Psoas muscle (tissue), 8 donors: Measurements from ENCODE around the gene TBCK. TPM values are rescaled to one million over a fixed set of nuclear protein-coding genes. Genes with fewer than 3 reads are reported as not detected.

Experiments
- ATAC-seq, 4 donors: fragments of 200-7000 bp; cut with Tn5 transposase; one replicate each; pipeline ENCODE4 v1.9.1; 2020; ENCODE audit warnings: moderate library complexity in 3 of 4, mild to moderate bottlenecking in 2 of 4
- DNase-seq, 2 donors: peaks; one replicate each; pipeline ENCODE4 v3.0.0-alpha.2; 2020
- H3K27ac ChIP-seq: fragments of 200-600 bp; one replicate; pipeline ENCODE4 v1.8.0; 2022
- H3K27me3 ChIP-seq, 3 donors: fragments of 200-600 bp in 1 of 3; one replicate each; pipeline versions ENCODE4 v1.6.1 to v1.8.0; 2013 to 2022; ENCODE audit warnings: low read length in 2 of 3, mild to moderate bottlenecking in 2 of 3, moderate library complexity in 1 of 3; ENCODE audit not compliant: insufficient read depth in 3 of 3
- H3K36me3 ChIP-seq, 2 donors: fragments of 200-600 bp in 1 of 2; one replicate each; pipeline versions ENCODE4 v1.6.1 to v1.8.0; 2013 to 2022; ENCODE audit warnings: low read depth in 1 of 2, mild to moderate bottlenecking in 1 of 2, moderate library complexity in 1 of 2; ENCODE audit not compliant: insufficient read depth in 1 of 2
- H3K4me1 ChIP-seq: fragments of 200-600 bp; one replicate; pipeline ENCODE4 v1.8.0; 2022
- H3K4me3 ChIP-seq: fragments of 200-600 bp; one replicate; pipeline ENCODE4 v1.8.0; 2022; ENCODE audit warnings: mild to moderate bottlenecking
- H3K9me3 ChIP-seq: fragments of 200-600 bp; one replicate; pipeline ENCODE4 v1.8.0; 2022
- CTCF ChIP-seq: fragments of 200-600 bp; IDR thresholded peaks from one replicate; pipeline ENCODE4 v1.8.0; 2022; ENCODE audit warnings: antibody characterized with exemption
- whole genome bisulfite sequencing, 3 donors: extraction: QIAGEN DNeasy Blood & Tissue Kit; methylation state at CpG; one replicate each; pipeline versions ENCODE4 v1.1.6 to v1.1.7; 2013; 5-methylcytosine and 5-hydroxymethylcytosine counted together
- intact Hi-C, 2 donors: fragments of 100-400 bp; cut with DNase I; formaldehyde crosslinking; loops; one replicate each; pipeline versions ENCODE4 v1.11.0 to v1.14.2; 2022
- polyA plus RNA-seq, 3 donors: library from polyadenylated mRNA; stranded (reverse); fragments of 200-250 nt; gene quantifications; one replicate each; pipeline ENCODE4 v1.2.3, GENCODE V29; 2013
- total RNA-seq, 4 donors: library from RNA; stranded (reverse); fragmentation: NEBNext Ultra II Directional in 2 of 4; extraction: Animal tissue kit (Norgen Biotek cat#: 25700) in 2 of 4; gene quantifications; one replicate each; pipeline versions ENCODE4 v1.2.1 to v1.2.4, GENCODE V29; 2021 to 2023
- donor health status: healthy with polysubstance abuse.
- donor health status: DM: no; HTN: no; CAD: no; lungs with moderate emphysema.
- donor health status: Bipolar disorder and iron deficiency.
- donor health status: healthy.
- donor health status: DM: yes; HTN: yes; CAD: no.
- donor health status: DM: no; HTN: no; CAD: no.
- donor health status: DM: no; HTN: no; CAD: no.
- donor health status: DM: yes; HTN: yes; CAD: no.

TBCK gene
- total and polyA plus RNA-seq, 7 donors, result 1.9 to 16.8 (median 9.7) TPM

- Histone ChIP-seq H3K27me3 (no peaks in the 10 kb centered on the region), H3K27ac (no peak overlapping the region), H3K4me1 (no peaks in the 10 kb centered on the region), H3K36me3 (peaks cover 0 to 28% of the 10 kb centered on the region in 2 donors), H3K4me3 (no peak overlapping the region), H3K9me3 (no peaks in the 10 kb centered on the region)
- no peak for ATAC-seq
- no peak for TF ChIP-seq CTCF
- no peak for DNase-seq
- WGBS, 3 donors, result 89 to 92% (median 92%) methylated on average over 4 of the region's 4 CpGs
- intact Hi-C loops, result no loop called here
Measured at GRCh38 chr4:106305435-106306055, 10.5 kb downstream of the TBCK start.

GRCh38 chr4:106304632-106305031, 11.4 kb downstream of the TBCK start:
- intact Hi-C loops, result no loop called here
- DNase-seq, result no peak
- Histone ChIP-seq H3K9me3 (no peaks in the 10 kb centered on the region), H3K4me1 (no peaks in the 10 kb centered on the region), H3K27ac (no peak overlapping the region), H3K27me3 (no peaks in the 10 kb centered on the region), H3K36me3 (peaks cover 0 to 37% of the 10 kb centered on the region in 2 donors), H3K4me3 (no peak overlapping the region)
- no peak for TF ChIP-seq CTCF
- no peak for ATAC-seq

- Histone ChIP-seq H3K36me3 (peaks cover 0 to 37% of the 10 kb centered on the region in 2 donors), H3K4me3 (no peak overlapping the region), H3K4me1 (no peaks in the 10 kb centered on the region), H3K27me3 (no peaks in the 10 kb centered on the region), H3K9me3 (no peaks in the 10 kb centered on the region), H3K27ac (no peak overlapping the region)
- DNase-seq, result no peak
- ATAC-seq, result no peak
- no peak for TF ChIP-seq CTCF
- 93 to 94% (median 93%) methylated on average over 3 of the region's 3 CpGs for WGBS, 3 donors
- intact Hi-C loops, result no loop called here
Measured at GRCh38 chr4:106303548-106304281, 12.3 kb downstream of the TBCK start.

GRCh38 chr4:106302062-106302438, 14.0 kb downstream of the TBCK start:
- TF ChIP-seq CTCF, result no peak
- DNase-seq (no peak), ATAC-seq (no peak)
- no peaks in the 10 kb centered on the region for H3K4me1 ChIP-seq
- H3K27me3 ChIP-seq, result no peaks in the 10 kb centered on the region
- H3K9me3 ChIP-seq, result no peaks in the 10 kb centered on the region
- H3K36me3 ChIP-seq, result peaks cover 0 to 22% of the 10 kb centered on the region in 2 donors
- H3K4me3 ChIP-seq, result no peak overlapping the region
- H3K27ac ChIP-seq, result no peak overlapping the region
- intact Hi-C loops, result no loop called here
- WGBS, 3 donors, result 90 to 95% (median 93%) methylated on average over 4 of the region's 4 CpGs
